Natural killer cell (primary cell): ENCODE measurements around the gene FAM229B. TPM values are rescaled to one million over a fixed set of nuclear protein-coding genes. Genes with fewer than 3 reads are reported as not detected.

Source experiments
- ATAC-seq, 3 donors: fragments of 150-1000 bp in 2 of 3; fragments of 200-7000 bp in 1 of 3; cut with Tn5 transposase; 1 replicate in 1 of 3; 2 replicates in 2 of 3; pipeline ENCODE4 v1.10.0; 2021; ENCODE audit warnings: mild to moderate bottlenecking in 2 of 3, moderate library complexity in 2 of 3
- DNase-seq, 2 donors: peaks; one replicate each; pipeline versions ENCODE4 v3.0.0 to v3.0.0-alpha.2; 2013 to 2021; ENCODE audit warnings: mixed read lengths in 1 of 2
- H3K27ac ChIP-seq: one replicate; pipeline ENCODE4 v1.5.1; 2013; ENCODE audit warnings: mild to moderate bottlenecking, low read length
- H3K27me3 ChIP-seq: one replicate; pipeline ENCODE4 v1.6.1; 2013; ENCODE audit warnings: low read length; ENCODE audit not compliant: control insufficient read depth, insufficient read depth
- H3K36me3 ChIP-seq: one replicate; pipeline ENCODE4 v1.6.1; 2013; ENCODE audit warnings: low read length; ENCODE audit not compliant: control insufficient read depth, insufficient read depth
- H3K4me1 ChIP-seq: one replicate; pipeline ENCODE4 v1.6.1; 2013; ENCODE audit warnings: low read length; ENCODE audit not compliant: control insufficient read depth, insufficient read depth
- H3K4me3 ChIP-seq: one replicate; pipeline ENCODE4 v1.5.1; 2013; ENCODE audit warnings: low read length
- H3K9me3 ChIP-seq: one replicate; pipeline ENCODE4 v1.6.1; 2013; ENCODE audit warnings: low read length; ENCODE audit not compliant: control insufficient read depth, insufficient read depth
- H3K27ac Mint-ChIP-seq, 2 donors: one replicate each; pipeline ENCODE4 v1.8.0; 2022; ENCODE audit warnings: mild to moderate bottlenecking in 2 of 2, mixed read lengths in 2 of 2, moderate library complexity in 1 of 2
- H3K27me3 Mint-ChIP-seq, 2 donors: one replicate each; pipeline ENCODE4 v1.8.0; 2022; ENCODE audit warnings: low read depth in 2 of 2, mixed read lengths in 2 of 2
- H3K36me3 Mint-ChIP-seq: one replicate; pipeline ENCODE4 v1.8.0; 2022; ENCODE audit warnings: mixed read lengths
- H3K4me1 Mint-ChIP-seq, 2 donors: one replicate each; pipeline ENCODE4 v1.8.0; 2022; ENCODE audit warnings: mixed read lengths in 2 of 2
- H3K4me3 Mint-ChIP-seq: one replicate; pipeline ENCODE4 v1.8.0; 2022; ENCODE audit warnings: mild to moderate bottlenecking, moderate library complexity, mixed read lengths
- H3K9me3 Mint-ChIP-seq, 2 donors: one replicate each; pipeline ENCODE4 v1.8.0; 2022; ENCODE audit warnings: mixed read lengths in 2 of 2
- WGBS: methylation state at CpG from one replicate; pipeline ENCODE4 v1.1.7; 2013; ENCODE audit warnings: missing lambda C conversion rate; ENCODE audit not compliant: insufficient coverage; 5-methylcytosine and 5-hydroxymethylcytosine counted together
- intact Hi-C: fragments of 100-400 bp; cut with micrococcal nuclease; formaldehyde crosslinking; loops from one replicate; pipeline ENCODE4 v1.14.2; 2022
- total RNA-seq, 4 donors: library from RNA; stranded (reverse); fragments of 120-200 nt in 1 of 4; gene quantifications; one replicate each; pipeline versions ENCODE4 v1.2.3 to v1.2.4, GENCODE V29; 2013 to 2022
- TF ChIP-seq, protein P1 (sequence below): fragments of 200-600 bp; IDR thresholded peaks from one replicate; pipeline ENCODE4 v1.8.0; 2022; ENCODE audit warnings: antibody characterized with exemption

FAM229B gene
- total RNA-seq, 3 donors from 2014 or later (not counting 1 experiment from before 2014, with no cell fraction given) = 0.97 to 1.1 (median 0.99) TPM

DNA sequence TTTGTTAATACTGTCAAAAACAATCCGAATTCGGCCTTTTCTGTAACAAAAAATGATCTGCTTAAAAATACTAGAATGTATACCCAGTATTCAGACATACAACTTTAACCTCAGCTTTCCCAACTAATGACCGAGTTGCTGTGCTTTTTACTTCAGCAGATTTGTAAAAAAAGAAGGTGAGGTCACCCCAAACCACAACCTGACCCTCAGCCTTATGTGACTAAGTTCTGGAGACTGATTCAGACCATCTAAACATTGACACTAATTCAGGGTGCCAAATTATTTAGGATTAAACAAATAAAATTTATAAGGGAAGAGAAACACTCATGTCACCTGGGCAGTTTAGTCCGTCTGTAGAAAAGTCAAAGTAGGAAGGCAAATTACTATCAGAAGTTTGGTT is 25.8 kb upstream of the FAM229B start:
- no peaks in the 10 kb centered on the region for H3K4me1 ChIP-seq
- H3K27me3 ChIP-seq = peaks cover 2% of the 10 kb centered on the region
- H3K27me3 Mint-ChIP-seq = peaks cover 0 to 8% of the 10 kb centered on the region in 2 donors
- 83% methylated on average over 4 of the region's 4 CpGs for WGBS
- no peak overlapping the region for H3K27ac Mint-ChIP-seq
- H3K27ac ChIP-seq = no peak overlapping the region
- H3K4me3 Mint-ChIP-seq = no peak overlapping the region
- no peaks in the 10 kb centered on the region for H3K36me3 Mint-ChIP-seq
- TF ChIP-seq, protein P1, sequence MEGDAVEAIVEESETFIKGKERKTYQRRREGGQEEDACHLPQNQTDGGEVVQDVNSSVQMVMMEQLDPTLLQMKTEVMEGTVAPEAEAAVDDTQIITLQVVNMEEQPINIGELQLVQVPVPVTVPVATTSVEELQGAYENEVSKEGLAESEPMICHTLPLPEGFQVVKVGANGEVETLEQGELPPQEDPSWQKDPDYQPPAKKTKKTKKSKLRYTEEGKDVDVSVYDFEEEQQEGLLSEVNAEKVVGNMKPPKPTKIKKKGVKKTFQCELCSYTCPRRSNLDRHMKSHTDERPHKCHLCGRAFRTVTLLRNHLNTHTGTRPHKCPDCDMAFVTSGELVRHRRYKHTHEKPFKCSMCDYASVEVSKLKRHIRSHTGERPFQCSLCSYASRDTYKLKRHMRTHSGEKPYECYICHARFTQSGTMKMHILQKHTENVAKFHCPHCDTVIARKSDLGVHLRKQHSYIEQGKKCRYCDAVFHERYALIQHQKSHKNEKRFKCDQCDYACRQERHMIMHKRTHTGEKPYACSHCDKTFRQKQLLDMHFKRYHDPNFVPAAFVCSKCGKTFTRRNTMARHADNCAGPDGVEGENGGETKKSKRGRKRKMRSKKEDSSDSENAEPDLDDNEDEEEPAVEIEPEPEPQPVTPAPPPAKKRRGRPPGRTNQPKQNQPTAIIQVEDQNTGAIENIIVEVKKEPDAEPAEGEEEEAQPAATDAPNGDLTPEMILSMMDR = no peak
- intact Hi-C loops = no loop called here
- no peak overlapping the region for H3K4me3 ChIP-seq
- no peaks in the 10 kb centered on the region for H3K36me3 ChIP-seq
- H3K4me1 Mint-ChIP-seq = no peaks in the 10 kb centered on the region
- no peak for DNase-seq
- no peaks in the 10 kb centered on the region for H3K9me3 Mint-ChIP-seq
- no peak for ATAC-seq
- H3K9me3 ChIP-seq = no peaks in the 10 kb centered on the region

DNA sequence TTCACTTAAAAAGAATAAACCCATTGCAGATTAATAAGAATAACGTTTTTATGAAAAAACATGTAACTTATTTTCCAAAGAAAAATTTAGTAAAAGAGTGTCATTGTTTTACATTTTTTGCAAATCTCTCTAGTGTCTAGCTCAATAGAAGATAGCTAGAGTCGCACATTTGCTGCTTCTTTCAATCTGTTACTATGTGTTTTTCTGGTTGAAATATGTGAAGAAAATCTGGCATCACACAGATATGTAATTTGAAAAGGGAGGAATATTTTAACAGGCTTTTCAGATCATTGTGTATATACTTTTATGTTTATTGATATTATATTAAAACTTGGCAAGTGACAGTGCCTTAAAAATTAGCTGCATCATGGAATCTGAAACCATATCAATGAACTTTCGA is 24.4 kb upstream of the FAM229B start:
- Mint-ChIP-seq H3K27me3 (peaks cover 0 to 8% of the 10 kb centered on the region in 2 donors), H3K27ac (no peak overlapping the region), H3K4me3 (no peak overlapping the region), H3K36me3 (no peaks in the 10 kb centered on the region), H3K9me3 (no peaks in the 10 kb centered on the region), H3K4me1 (no peaks in the 10 kb centered on the region)
- no peak overlapping the region for H3K4me3 ChIP-seq
- DNase-seq (no peak), ATAC-seq (no peak)
- 86% methylated on average over 2 of the region's 3 CpGs for WGBS
- intact Hi-C loops = no loop called here
- no peak overlapping the region for H3K27ac ChIP-seq
- no peaks in the 10 kb centered on the region for H3K9me3 ChIP-seq
- H3K4me1 ChIP-seq = no peaks in the 10 kb centered on the region
- TF ChIP-seq, protein P1 = no peak
- H3K27me3 ChIP-seq = peaks cover 2% of the 10 kb centered on the region
- no peaks in the 10 kb centered on the region for H3K36me3 ChIP-seq

DNA sequence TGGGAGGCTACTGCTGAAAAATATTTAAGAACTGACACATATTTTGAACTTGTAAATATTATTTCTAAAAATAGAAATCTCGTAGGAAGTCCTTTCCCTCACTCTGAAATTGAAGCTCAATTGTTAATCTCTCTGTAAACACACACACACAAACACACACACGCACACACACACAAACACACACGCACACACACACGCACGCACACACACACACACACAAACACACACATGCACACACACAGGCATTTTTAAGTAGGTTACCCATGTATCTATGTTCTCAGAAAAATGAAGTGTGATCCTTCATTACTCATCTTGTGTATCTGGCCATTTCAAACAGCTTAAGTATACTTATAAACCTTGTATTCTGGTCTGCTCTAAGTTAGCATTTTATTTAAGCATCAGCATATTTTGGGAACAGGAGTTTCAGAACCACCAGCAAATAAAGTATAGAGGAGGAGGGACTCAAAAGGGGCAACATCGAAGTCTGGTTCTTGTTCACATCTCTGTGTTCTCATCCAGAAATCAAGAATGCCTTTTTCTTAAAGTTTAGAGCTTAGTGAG is 21.9 kb upstream of the FAM229B start:
- intact Hi-C loops = no loop called here
- no peaks in the 10 kb centered on the region for H3K4me1 ChIP-seq
- WGBS = 22% methylated on average over 5 of the region's 6 CpGs
- H3K4me1 Mint-ChIP-seq = no peaks in the 10 kb centered on the region
- peaks cover 2% of the 10 kb centered on the region for H3K27me3 ChIP-seq
- peaks cover 8% of the 10 kb centered on the region for H3K36me3 ChIP-seq
- DNase-seq = no peak
- no peaks in the 10 kb centered on the region for H3K36me3 Mint-ChIP-seq
- H3K27ac Mint-ChIP-seq = no peak overlapping the region
- H3K9me3 Mint-ChIP-seq = no peaks in the 10 kb centered on the region
- H3K4me3 Mint-ChIP-seq = no peak overlapping the region
- ATAC-seq = no peak
- no peak overlapping the region for H3K27ac ChIP-seq
- H3K4me3 ChIP-seq = no peak overlapping the region
- TF ChIP-seq, protein P1 = no peak
- H3K27me3 Mint-ChIP-seq = peaks cover 0 to 8% of the 10 kb centered on the region in 2 donors
- no peaks in the 10 kb centered on the region for H3K9me3 ChIP-seq

DNA sequence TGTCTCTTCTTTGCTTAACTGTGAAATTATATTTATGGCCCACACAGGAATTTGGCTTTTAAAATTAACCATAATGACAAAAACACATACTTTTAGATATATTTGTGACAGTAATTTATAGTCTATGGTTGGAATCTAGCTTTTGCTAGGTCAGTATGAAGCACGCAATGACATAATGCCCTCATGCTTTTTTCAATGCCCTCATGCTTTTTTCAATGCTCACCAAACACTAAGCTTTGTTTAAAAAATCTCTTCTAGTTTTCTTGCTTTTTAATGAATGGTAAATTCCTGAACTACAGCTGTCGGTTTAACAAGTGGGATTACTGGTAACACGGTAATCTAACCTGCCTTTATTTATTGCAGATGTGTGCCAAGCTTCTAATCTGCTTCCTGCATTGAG is 20.8 kb upstream of the FAM229B start:
- ATAC-seq = no peak
- Histone ChIP-seq H3K4me1 (no peaks in the 10 kb centered on the region), H3K9me3 (no peaks in the 10 kb centered on the region), H3K36me3 (peaks cover 16% of the 10 kb centered on the region), H3K27me3 (peaks cover 2% of the 10 kb centered on the region), H3K27ac (no peak overlapping the region), H3K4me3 (no peak overlapping the region)
- 74% methylated on average over 3 of the region's 3 CpGs for WGBS
- Mint-ChIP-seq H3K4me3 (no peak overlapping the region), H3K36me3 (no peaks in the 10 kb centered on the region), H3K27ac (no peak overlapping the region), H3K9me3 (no peaks in the 10 kb centered on the region), H3K4me1 (no peaks in the 10 kb centered on the region), H3K27me3 (peaks cover 0 to 8% of the 10 kb centered on the region in 2 donors)
- TF ChIP-seq, protein P1 = no peak
- no peak for DNase-seq
- intact Hi-C loops = no loop called here
